GM19372 (cell line): ENCODE measurements around the gene CASQ2.

Source experiments
- ATAC-seq: cut with Tn5 transposase; IDR thresholded peaks from one replicate; pipeline ENCODE4 v1.9.1; 2021; ENCODE audit warnings: mild to moderate bottlenecking, low read depth, moderate library complexity; ENCODE audit not compliant: unreplicated experiment

The CASQ2 gene

DNA sequence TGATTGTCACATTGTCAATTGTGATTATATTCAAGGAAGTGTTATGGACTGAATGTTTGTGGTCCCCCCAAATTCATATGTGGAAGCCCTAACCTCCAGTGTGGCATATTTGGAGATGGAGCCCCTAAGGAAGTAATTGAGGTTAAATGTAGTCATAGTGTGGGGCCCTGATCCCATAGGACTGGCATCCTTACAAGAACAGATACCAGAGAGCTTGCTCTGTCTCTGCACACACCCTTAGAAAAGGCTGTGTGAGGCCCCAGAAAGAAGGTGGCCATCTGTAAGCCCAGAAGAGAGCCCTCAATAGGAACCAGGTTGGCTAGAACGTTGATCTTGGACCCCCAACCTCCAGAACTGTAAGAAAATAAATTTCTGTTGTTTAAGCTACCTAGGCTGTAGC is 98.6 kb downstream of the CASQ2 start:
- no peak for ATAC-seq

DNA sequence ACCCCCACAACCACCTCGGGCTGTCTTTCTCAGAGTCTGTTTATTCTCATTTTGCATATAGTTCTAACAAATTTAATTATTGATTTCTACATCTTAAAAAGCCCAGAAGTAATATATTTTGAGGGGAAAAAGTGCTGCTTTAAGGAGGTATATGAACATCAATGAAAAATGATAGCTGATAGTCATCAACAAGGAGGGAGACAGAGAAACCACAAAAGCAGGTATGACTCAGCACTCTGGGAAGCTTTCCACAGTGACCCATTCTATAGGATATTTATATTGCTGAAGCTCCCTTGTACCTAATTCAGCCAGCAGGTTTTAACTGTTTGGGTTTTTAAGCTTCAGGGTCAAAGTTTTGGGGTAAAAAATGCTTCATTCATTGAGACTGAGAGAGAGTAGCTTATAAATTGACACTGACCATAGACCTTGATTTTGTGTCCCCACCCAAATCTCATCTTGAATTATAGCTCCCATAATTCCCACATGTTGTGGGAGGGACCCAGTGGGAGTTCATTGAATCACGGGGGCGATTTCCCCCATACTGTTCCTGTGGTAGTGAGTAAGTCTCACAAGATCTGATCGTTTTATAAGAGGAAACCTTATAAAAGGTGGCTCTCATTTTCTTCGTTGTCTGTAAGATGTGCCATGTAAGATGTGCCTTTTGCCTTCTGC is 99.4 kb downstream of the CASQ2 start:
- ATAC-seq: no peak

DNA sequence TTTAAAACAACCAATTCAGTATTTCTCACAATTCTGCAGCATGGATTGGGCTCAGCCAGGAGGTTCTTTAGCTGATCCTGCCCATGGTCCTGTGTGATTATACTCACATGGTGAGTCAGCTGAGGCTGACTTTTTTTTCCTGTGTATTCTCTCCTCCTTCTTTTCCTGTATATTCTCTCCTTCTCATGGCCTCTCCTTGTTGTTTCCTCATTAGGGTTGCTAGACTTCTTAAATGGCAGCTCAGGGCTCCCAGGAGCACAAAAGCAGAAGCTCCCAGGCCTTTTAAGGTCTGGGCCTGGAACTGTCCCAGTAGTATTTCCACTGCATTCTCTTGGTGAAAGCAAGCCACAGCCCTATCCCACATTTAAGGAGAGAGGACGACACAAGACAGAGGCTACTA is 99.9 kb downstream of the CASQ2 start:
- no peak for ATAC-seq

DNA sequence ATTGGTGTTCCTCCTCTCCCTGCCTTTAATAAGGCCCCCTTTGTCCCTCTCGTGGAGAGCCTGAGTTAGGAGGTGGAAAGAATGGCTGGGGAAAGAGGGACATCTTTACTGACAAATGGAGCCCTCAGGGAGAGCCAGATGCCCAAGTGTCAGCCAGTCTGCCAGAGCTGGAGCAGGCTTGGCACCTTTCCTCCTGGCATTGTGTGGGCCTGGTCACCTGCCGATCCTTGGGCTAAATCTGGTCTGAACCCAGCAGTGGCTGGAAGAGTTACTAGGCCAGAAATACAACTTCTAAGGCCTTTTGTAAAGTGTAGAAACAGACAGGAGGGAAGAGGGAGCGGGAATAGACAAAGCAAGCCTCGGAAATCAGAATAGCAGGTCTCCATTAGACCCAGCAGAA is 101.8 kb downstream of the CASQ2 start:
- ATAC-seq: no peak

DNA sequence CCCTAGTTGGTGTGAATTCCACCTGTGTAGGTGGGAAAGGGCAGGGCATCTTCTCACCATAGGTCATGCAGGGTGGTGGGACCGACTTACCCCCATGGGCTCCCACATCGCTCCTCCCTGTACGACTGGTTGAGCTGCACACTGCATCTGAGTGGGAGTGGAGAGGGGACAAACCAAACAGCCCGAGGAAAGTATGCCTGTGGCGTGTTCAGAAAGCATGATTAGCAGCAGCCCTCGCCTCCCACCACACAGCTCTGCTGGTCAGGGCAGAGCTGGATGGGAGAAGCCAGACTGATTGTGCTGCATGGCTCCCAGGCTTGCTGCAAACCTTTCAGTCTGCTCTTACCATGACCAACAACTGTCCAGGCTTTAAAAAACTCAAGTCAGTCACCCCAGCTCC is 102.3 kb downstream of the CASQ2 start:
- no peak for ATAC-seq

DNA sequence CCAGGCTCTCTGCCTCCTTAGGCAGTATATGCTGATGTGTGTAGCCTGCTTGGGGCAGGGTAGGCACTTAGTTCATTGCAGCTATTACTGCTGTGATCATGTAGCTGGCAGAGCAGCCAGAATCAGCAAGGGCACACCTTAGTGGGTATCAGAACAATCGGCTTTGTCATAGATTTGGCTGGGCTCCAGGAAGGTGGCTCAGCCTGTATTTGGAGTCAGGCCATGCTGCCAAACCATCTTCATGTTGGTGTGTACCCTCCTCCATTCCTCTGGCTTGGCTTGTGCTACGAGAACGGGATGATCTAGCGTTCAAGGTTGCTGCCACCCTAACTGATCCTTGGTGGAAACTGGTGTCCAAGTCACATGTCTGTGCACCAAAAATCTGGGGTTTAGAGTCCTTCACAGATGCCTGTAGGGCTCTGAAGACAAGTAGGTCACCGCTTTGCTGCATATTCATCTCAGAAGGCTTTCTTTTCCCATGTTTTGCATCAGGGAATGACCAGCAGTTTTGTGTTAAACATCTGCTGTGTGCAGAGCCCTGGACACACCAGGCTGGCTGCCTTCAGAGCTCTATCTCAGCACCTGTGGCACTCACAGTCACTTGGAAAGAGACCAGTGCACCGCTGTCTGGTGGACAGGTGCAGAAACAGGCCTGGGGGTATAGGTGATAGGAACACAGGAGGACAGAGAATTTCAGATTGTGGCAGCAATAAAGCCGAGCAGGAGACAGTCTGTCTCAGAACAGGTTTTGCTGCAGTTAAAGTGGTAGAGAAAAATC is 103.0 kb downstream of the CASQ2 start:
- ATAC-seq: no peak

DNA sequence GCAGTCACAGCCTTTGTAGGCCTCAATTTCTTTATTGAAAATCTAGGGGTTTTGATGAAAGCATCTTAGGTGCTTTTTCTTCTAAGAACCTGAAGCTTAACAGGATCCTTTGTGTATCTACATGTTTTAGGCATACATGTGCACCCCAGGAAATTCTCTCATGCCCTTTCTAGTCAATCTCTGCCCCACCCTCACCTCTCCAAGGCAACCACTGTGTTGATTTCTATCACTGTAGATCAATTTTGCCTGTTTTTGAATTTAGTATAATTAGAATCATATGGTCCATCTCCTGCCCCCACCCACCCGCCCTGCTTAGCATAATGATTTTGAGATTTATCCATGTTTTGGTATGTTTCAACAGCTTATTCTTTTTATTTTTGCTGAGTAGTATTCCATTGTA is 107.4 kb downstream of the CASQ2 start:
- no peak for ATAC-seq

DNA sequence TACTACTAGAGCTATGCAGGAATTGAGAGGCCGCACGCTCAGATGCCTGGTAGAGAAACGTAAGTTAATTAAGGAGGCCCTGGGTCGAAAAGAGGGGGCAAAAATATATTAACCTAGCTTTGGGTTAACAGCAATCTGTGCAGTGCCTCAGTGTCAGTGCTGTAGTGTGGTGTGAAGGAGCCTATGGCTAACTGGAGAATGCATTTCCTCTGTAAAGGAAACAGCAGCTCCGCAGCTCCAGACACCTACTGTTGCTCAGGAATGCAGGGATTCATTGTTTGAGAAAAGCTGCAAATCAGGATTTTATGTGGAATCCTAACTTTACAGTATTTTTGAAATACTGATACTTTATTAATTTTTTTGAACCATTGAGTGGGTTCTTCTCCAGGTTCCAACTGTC is 108.4 kb downstream of the CASQ2 start:
- ATAC-seq: no peak

DNA sequence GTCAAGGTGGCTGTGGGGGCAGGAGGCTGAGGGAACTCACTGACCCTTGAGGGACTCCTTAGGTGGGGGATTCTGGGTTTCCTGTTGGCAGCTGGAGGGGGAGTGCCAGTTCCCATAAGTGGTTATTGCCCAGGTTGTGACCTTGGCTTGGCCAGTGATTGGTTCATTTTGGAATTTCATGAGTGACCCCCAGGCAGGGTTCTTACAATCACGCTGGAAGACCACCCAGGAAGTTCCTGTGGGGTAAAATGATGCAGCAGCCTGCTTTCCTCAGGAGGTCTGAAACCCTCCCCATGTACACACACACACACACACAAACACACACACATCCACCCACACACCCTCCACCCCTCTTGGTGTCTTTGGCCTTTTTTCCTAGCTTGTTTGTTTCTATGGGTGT is 109.9 kb downstream of the CASQ2 start:
- no peak for ATAC-seq

DNA sequence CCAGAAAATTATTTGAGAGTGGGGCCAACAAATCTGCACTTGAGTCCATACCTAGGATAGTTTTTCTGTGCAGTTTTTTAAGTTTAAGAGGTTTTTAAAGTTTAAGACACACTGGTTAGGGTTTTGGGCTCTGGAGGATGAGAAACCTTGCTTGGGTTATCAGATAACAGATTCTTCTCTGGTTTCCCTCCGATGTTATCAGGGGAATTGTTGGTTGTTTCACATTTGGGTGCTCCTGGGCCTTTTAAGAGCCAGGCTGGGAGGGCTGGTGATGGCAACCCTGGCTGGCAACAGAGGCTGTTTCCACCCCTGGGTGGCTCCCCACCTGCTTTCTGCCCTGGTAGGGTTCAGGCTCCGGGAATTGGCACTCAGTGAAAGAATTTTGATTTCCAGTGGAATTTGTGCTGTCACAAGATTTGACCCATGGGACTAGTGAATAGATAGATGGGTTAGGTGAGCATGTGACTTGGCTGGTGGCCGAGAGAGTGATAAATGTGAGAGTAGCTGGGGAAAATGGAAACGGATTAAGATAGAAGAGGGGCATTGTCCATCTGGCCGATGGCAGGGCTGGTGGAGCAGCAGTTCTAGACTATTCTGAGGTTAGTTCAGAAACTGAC is 111.9 kb downstream of the CASQ2 start:
- ATAC-seq: no peak

DNA sequence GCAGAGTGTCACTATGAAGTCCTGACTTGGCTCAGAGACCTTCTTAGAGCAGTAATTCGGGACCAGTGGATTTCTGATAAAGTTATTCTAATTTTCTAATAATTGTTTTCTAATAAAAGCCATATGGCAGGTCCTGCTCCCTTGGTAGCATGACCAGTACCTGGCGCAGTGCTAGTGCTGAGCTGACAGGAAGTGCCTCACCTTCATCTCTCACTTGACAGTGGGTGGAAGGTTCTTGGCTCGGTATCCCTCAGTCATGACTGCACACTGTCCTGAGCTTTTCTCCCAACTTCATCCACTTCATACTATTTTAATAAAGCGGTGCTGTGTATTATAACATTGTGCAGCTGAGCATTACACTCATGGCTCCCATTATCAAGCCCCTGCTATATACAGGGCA is 112.6 kb downstream of the CASQ2 start:
- no peak for ATAC-seq

DNA sequence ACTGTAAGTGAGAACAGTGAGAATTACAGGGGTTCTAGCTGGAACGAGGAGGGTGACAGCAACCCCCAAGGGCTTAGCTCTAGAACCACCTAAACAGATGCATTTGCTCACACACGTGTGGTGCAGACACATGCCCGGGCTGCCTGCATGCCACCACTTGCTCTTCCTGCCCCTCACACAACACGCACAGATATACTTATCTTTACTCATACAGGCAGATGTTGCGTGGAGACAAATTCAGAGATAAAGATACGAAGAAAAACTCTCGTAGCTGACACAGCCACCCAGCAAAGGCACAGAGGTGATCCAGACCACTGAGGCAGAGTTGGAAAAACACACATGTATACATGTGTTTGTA is 113.2 kb downstream of the CASQ2 start:
- no peak for ATAC-seq

DNA sequence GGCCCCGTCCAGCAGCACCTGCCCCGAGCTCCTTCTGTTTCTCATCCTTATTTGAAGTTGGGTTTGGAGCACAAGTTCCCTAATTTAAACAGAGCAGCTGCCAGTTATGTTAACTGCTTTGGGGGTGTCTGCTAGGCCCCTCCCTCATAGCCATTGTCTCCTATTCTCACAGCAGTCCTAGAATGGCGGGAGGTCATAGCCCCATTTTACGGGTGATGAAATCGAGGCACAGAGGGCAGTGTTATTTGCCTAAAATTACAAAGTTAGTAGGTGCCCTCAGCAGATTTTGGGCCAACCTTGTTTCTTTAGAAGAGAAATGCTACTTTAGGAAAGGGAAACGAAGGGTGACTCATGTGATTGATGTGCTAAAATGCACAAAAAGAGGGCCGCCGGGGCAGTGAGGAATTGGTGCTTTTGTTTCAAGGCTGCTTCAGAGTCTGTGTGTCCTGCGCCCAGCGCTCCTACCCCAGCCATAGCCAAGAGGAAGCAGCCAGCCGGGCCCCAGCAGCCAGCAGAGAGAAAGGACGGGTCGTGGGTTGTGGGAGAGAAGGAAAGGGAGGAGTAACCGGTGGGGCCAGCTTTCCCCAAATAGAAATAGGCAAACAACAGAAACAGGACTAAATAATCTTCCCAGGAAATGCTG is 113.7 kb downstream of the CASQ2 start:
- ATAC-seq: no peak

DNA sequence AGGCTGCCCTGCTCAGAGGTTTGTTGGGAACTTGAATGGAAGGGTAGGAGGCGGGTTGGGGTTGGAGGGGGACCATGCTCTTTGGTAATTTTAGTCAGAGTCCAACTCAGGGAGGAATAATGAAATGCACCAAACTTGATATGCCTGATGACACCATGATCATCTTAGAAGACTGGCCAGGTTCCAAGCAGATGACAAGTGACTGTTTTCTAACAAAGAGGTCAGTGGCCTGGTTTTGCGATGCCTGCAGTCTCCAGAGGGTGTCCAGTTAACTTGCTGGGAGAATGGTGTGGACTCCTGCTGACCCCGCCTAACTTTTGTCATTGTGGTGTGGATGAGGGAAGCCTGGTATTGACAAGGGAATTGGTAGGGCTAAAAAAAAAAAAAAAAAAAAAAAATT is 114.4 kb downstream of the CASQ2 start:
- no peak for ATAC-seq

DNA sequence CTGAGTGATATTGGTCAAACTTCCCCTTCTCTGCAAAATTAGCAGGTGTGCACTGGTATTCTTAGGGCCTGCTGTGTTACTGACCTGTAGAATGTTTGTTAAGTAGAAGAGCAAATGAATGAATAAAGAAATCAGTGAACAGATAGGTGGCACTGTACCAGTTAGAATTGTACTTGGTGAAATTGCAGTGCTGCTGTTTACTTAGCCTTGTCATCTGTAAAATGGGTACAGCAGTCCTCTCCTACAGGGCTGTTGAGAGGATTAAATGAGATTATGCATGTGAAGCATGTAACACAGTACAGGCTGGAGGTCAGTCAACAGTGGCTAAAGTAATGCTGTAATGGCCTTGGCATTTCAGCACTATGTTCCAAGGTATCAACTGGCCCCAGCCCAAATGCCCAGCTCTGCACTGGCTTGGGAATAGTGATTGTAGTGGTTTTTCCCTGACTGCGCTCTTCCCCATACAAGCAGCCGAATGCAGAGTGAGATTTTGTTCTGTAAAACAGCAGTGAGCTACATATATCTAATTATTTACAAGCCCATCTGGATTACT is 116.2 kb downstream of the CASQ2 start:
- no peak for ATAC-seq

DNA sequence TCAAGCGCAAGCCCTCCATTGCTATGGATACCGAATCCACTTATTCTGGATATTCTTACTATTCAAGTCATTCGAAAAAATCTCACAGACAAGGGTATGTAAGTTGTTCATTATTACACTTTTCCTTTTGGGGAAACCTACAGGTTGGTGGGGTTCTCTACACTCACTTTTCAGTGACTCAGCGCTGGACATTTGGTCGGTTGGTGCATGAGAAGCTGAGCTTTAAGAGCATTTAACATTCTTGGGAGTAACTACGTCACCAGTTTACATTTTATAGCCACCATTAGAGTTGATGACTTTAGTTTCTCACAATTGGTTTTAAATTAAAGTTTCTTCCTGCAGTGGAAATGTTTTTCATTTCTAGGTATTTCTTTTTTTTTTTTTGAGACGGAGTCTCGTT is 117.1 kb downstream of the CASQ2 start:
- no peak for ATAC-seq

DNA sequence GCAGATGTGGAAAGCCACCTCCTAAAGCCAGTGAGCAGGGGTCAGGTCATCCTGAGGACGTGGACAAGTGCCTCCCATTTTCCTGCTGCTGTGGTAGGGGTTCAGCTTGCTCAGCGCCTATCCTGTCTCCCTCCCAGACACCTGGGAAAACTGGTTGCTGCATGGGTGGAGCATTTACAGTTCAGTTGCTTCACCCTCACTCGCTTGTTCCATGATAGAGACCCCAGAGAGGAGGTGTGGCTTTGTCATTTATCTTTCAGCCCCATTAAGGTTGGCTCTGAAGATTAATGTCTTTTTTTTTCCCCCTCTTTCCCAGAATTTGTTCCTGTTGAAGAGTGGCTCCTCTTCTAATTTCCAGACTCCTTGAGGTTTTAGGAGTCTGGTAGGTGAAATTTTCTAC is 117.6 kb downstream of the CASQ2 start:
- no peak for ATAC-seq
